DND-41 (cell line): Measurements from ENCODE around the gene ASB14.
A peak's percentile ranks its signal among the peaks of the same experiment; 100 is the strongest.
"Not testable (repeated sequence)": the region's sequence is repeated elsewhere in the genome, so short reads cannot be mapped to it uniquely, and the experiment has no call there.

Experiments
- ATAC-seq: fragments of 200-7000 bp; cut with Tn5 transposase; 3 replicates; pipeline ENCODE4 v1.9.1; 2021; ENCODE audit warnings: low read depth; ENCODE audit not compliant: insufficient read depth
- DNase-seq: peaks from one replicate; pipeline ENCODE4 v3.0.0-alpha.2; 2020
- H2AFZ ChIP-seq: 2 replicates; pipeline ENCODE4 v1.6.0; 2012; ENCODE audit warnings: low read depth, low read length
- H3K27ac ChIP-seq: 2 replicates; pipeline ENCODE4 v1.5.1; 2012; ENCODE audit warnings: low read length, inconsistent platforms
- H3K27me3 ChIP-seq: fragments of 200-600 bp; sonication (generic); 2 replicates; pipeline ENCODE4 v1.6.0; 2012; ENCODE audit warnings: low read length, mild to moderate bottlenecking, inconsistent platforms; ENCODE audit not compliant: insufficient read depth, poor library complexity
- H3K36me3 ChIP-seq: 2 replicates; pipeline ENCODE4 v1.5.1; 2012; ENCODE audit warnings: low read length, inconsistent platforms; ENCODE audit not compliant: insufficient read depth
- H3K4me1 ChIP-seq: 2 replicates; pipeline ENCODE4 v1.5.1; 2012; ENCODE audit warnings: mild to moderate bottlenecking, low read length; ENCODE audit not compliant: insufficient read depth
- H3K4me2 ChIP-seq: 2 replicates; pipeline ENCODE4 v1.6.0; 2012; ENCODE audit warnings: mild to moderate bottlenecking, moderate library complexity, low read length, inconsistent platforms; ENCODE audit not compliant: insufficient read depth
- H3K4me3 ChIP-seq, 2 experiments: fragments of 200-600 bp in 1 of 2; shearing (Covaris generic) in 1 of 2; 2 replicates each; pipeline ENCODE4 v1.5.1; 2012 to 2016; ENCODE audit warnings: inconsistent platforms in 2 of 2, low read length in 2 of 2, mild to moderate bottlenecking in 2 of 2, low read depth in 1 of 2, moderate library complexity in 1 of 2
- H3K79me2 ChIP-seq: 2 replicates; pipeline ENCODE4 v1.6.0; 2012; ENCODE audit warnings: low read length, inconsistent platforms; ENCODE audit not compliant: insufficient read depth
- H3K9ac ChIP-seq: 2 replicates; pipeline ENCODE4 v1.6.0; 2012; ENCODE audit warnings: low read depth, mild to moderate bottlenecking, inconsistent platforms, low read length, moderate library complexity
- H3K9me3 ChIP-seq: 2 replicates; pipeline ENCODE4 v1.5.1; 2012; ENCODE audit warnings: low read length, moderate library complexity, mild to moderate bottlenecking, inconsistent platforms; ENCODE audit not compliant: insufficient read depth, severe bottlenecking
- H4K20me1 ChIP-seq: 2 replicates; pipeline ENCODE4 v1.6.0; 2012; ENCODE audit warnings: low read length; ENCODE audit not compliant: insufficient read depth
- EZH2 ChIP-seq: IDR thresholded peaks from 3 replicates; pipeline ENCODE4 v1.6.1; 2012; ENCODE audit warnings: borderline replicate concordance, low read depth, mild to moderate bottlenecking, moderate library complexity, low read length, inconsistent platforms; ENCODE audit not compliant: severe bottlenecking
- TF ChIP-seq, protein P1 (sequence below): IDR thresholded peaks from 2 replicates; pipeline ENCODE4 v1.5.1; 2012; ENCODE audit warnings: borderline replicate concordance, low read length, moderate library complexity, mild to moderate bottlenecking; ENCODE audit not compliant: poor library complexity, severe bottlenecking; ENCODE audit errors: extremely low read depth

ASB14 gene

DNA sequence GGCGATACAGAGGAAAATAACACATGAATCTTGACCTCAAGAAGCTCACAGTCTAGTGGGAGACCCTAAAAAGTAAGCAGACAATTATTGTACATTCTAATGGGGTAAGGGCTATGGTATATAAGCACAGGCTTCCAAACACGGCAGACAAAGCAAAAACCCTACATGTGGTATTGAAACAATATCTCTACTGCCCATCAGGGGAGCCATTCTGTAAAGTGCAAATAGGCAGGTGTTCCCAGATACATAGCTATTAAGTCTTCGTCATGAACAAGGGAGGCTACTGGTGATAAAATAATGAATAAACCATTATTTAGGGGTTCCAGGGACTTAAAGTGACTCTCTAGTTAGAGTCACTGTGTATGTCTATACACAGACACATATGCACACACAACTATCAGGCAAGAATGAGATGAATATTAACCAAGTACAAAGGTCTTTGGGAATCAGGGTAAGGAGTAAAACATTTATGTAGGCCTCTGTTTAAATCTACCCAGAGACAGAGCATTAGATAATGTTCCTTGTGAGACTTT is 38.7 kb upstream of the ASB14 start:
- Histone ChIP-seq H3K9me3 (no peaks in the 10 kb centered on the region), H4K20me1 (no peaks in the 10 kb centered on the region), H3K27me3 (peaks cover 8% of the 10 kb centered on the region), H2AFZ (no peak overlapping the region), H3K4me2 (no peak overlapping the region), H3K9ac (no peak overlapping the region), H3K79me2 (no peaks in the 10 kb centered on the region), H3K4me1 (no peaks in the 10 kb centered on the region), H3K27ac (no peak overlapping the region), H3K36me3 (no peaks in the 10 kb centered on the region), H3K4me3 (no peak overlapping the region)
- DNase-seq (no peak), ATAC-seq (no peak)
- no peak for TF ChIP-seq EZH2
- TF ChIP-seq, protein P1, sequence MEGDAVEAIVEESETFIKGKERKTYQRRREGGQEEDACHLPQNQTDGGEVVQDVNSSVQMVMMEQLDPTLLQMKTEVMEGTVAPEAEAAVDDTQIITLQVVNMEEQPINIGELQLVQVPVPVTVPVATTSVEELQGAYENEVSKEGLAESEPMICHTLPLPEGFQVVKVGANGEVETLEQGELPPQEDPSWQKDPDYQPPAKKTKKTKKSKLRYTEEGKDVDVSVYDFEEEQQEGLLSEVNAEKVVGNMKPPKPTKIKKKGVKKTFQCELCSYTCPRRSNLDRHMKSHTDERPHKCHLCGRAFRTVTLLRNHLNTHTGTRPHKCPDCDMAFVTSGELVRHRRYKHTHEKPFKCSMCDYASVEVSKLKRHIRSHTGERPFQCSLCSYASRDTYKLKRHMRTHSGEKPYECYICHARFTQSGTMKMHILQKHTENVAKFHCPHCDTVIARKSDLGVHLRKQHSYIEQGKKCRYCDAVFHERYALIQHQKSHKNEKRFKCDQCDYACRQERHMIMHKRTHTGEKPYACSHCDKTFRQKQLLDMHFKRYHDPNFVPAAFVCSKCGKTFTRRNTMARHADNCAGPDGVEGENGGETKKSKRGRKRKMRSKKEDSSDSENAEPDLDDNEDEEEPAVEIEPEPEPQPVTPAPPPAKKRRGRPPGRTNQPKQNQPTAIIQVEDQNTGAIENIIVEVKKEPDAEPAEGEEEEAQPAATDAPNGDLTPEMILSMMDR = peak; percentile 11

DNA sequence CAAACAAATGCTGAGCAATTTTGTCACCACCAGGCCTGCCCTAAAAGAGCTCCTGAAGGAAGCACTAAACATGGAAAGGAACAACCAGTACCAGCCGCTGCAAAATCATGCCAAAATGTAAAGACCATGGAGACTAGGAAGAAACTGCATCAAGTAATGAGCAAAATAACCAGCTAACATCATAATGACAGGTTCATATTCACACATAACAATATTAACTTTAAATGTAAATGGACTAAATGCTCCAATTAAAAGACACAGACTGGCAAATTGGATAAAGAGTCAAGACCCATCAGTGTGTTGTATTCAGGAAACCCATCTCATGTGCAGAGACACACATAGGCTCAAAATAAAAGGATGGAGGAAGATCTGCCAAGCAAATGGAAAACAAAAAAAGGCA is 34.0 kb upstream of the ASB14 start:
- H3K27ac ChIP-seq, H3K4me1 ChIP-seq, H3K9me3 ChIP-seq, H3K36me3 ChIP-seq, H4K20me1 ChIP-seq, ATAC-seq, DNase-seq, H3K27me3 ChIP-seq, H3K79me2 ChIP-seq, H2AFZ ChIP-seq, H3K4me2 ChIP-seq, H3K9ac ChIP-seq, H3K4me3 ChIP-seq: not testable (repeated sequence)

DNA sequence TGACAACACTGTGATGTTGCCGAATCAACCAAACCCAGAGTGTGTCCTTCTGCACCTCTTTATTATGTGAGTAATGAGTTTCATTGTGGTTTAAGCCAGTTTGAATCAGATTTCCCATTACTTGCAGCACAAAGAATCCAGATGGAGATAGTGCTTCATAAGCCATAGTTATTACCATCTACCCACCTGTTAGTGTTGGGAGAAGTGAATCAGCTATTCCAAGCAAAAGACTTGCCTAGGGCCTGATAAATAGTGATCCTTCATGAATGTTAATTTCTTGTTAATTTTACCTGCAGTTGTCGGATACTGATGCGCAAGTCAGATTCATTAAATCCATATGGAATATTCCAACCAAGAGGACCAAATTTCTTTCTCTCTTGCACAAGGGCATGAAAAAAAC is 21.7 kb upstream of the ASB14 start:
- no peak for DNase-seq
- Histone ChIP-seq H3K27me3 (peaks cover 26% of the 10 kb centered on the region), H3K4me1 (no peaks in the 10 kb centered on the region), H3K4me2 (no peak overlapping the region), H3K9ac (no peak overlapping the region), H2AFZ (no peak overlapping the region), H3K27ac (no peak overlapping the region), H3K36me3 (no peaks in the 10 kb centered on the region), H3K4me3 (no peak overlapping the region), H4K20me1 (no peaks in the 10 kb centered on the region), H3K9me3 (no peaks in the 10 kb centered on the region), H3K79me2 (no peaks in the 10 kb centered on the region)
- no peak for ATAC-seq
- no peak for TF ChIP-seq EZH2
- TF ChIP-seq, protein P1 = no peak

DNA sequence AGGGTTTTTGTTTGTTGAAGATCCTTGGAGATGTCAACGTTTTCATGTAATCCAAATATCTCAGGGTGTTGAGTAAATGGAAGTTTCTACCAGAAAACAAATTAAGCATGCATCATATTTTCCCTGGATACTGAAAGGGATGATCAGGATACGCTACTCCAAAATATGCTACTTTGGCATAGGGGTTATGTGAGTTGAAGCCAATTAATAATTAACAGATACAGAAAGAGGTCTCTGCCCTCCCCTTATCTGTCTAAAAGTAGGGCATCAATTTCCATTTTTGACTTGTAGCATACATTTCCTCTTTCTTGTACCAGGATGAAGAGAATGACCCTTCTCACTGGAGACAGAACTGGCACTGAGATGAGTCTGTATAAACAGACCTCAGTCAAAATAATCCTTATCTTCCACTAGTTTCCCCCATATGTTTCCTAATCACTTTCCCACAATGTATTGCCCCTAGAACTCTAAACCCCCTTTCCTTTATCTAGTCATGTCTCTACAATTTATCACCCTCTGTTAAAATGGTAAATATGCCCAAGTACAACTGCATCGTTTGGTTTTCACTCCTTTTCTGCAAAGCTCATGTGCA is 17.4 kb upstream of the ASB14 start:
- no peak for DNase-seq
- no peaks in the 10 kb centered on the region for H4K20me1 ChIP-seq
- H2AFZ ChIP-seq = no peak overlapping the region
- no peak overlapping the region for H3K4me3 ChIP-seq
- H3K79me2 ChIP-seq = no peaks in the 10 kb centered on the region
- no peaks in the 10 kb centered on the region for H3K9me3 ChIP-seq
- H3K27me3 ChIP-seq = peaks cover 17% of the 10 kb centered on the region
- no peak overlapping the region for H3K9ac ChIP-seq
- H3K27ac ChIP-seq = no peak overlapping the region
- TF ChIP-seq EZH2 = no peak
- TF ChIP-seq, protein P1 = no peak
- H3K4me1 ChIP-seq = no peaks in the 10 kb centered on the region
- H3K36me3 ChIP-seq = no peaks in the 10 kb centered on the region
- no peak overlapping the region for H3K4me2 ChIP-seq
- no peak for ATAC-seq

DNA sequence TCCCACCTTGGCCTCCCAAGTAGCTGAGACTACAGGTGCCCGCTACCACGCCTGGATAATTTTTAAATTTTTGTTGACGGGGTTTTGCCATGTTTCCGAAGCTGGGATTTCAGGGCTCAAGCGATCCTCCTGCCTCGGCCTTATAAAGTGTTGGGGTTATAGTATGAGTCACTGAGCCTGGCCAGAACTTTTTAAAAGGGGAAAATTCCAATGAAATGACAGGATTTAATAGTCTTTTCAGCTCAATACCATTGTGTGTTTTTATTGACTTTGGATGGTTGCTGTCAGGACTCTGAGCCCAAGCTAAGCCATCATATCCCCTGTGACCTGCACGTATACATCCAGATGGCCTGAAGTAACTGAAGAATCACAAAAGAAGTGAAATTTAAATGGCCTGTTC is 11.0 kb upstream of the ASB14 start:
- H4K20me1 ChIP-seq, ATAC-seq, H3K36me3 ChIP-seq, H3K27me3 ChIP-seq, H3K9ac ChIP-seq, H3K4me1 ChIP-seq, H3K9me3 ChIP-seq, H2AFZ ChIP-seq, DNase-seq, H3K27ac ChIP-seq, H3K4me2 ChIP-seq, H3K79me2 ChIP-seq, H3K4me3 ChIP-seq: not testable (repeated sequence)
